K562 (cell line): ENCODE results near the gene PRUNE1. TPM values are rescaled to one million over a fixed set of nuclear protein-coding genes. Genes with fewer than 3 reads are reported as not detected.

ENCODE experiments used
- ARNT ChIP-seq, 2 experiments: fragments of 450-650 bp; IDR thresholded peaks; 2 replicates each; pipeline ENCODE4 v1.6.1; 2016; ENCODE audit warnings: mild to moderate bottlenecking in 1 of 2
- CEBPG ChIP-seq, 3 experiments: fragments of 200-800 bp in 1 of 3; sonication (Bioruptor generic) in 1 of 3; sonication (generic) in 1 of 3; formaldehyde crosslinking in 1 of 3; IDR thresholded peaks in 2 of 3; conservative IDR thresholded peaks in 1 of 3; 2 replicates each; pipeline versions ENCODE4 v1.6.1 to v1.8.0; 2016 to 2022; ENCODE audit warnings: missing compliant biosample characterization in 2 of 3, missing genetic modification characterization in 2 of 3, mild to moderate bottlenecking in 1 of 3, missing genetic modification reagents in 1 of 3
- CHD2 ChIP-seq: IDR thresholded peaks from 2 replicates; pipeline ENCODE4 v1.6.1; 2011; ENCODE audit warnings: low read depth, low read length
- CREM ChIP-seq: IDR thresholded peaks from 2 replicates; pipeline ENCODE4 v1.6.1; 2014; ENCODE audit warnings: antibody characterized with exemption, low read depth
- GATAD2A ChIP-seq: fragments of 450-650 bp; IDR thresholded peaks from 2 replicates; pipeline ENCODE4 v1.6.1; 2017
- HNRNPL ChIP-seq: fragments of 200-400 bp; formaldehyde crosslinking; IDR thresholded peaks from 2 replicates; pipeline ENCODE4 v1.6.1; 2017; ENCODE audit warnings: low read depth, mild to moderate bottlenecking, low read length
- MYBL2 ChIP-seq, 2 experiments: fragments of 450-650 bp in 1 of 2; sonication (generic) in 1 of 2; formaldehyde crosslinking in 1 of 2; IDR thresholded peaks; 2 replicates each; pipeline versions ENCODE4 v1.6.1 to v1.8.1; 2017 to 2022; ENCODE audit warnings: borderline replicate concordance in 1 of 2, inconsistent platforms in 1 of 2, low read depth in 1 of 2, mild to moderate bottlenecking in 1 of 2, missing genetic modification reagents in 1 of 2, moderate library complexity in 1 of 2
- NFATC3 ChIP-seq: fragments of 450-650 bp; IDR thresholded peaks from 2 replicates; pipeline ENCODE4 v1.6.1; 2017; ENCODE audit warnings: mild to moderate bottlenecking
- NR3C1 ChIP-seq: sonication (generic); formaldehyde crosslinking; IDR thresholded peaks from 2 replicates; pipeline ENCODE4 v1.8.1; 2022; ENCODE audit warnings: missing genetic modification reagents
- PHF21A ChIP-seq: fragments of 450-650 bp; IDR thresholded peaks from 2 replicates; pipeline ENCODE4 v1.6.1; 2017; ENCODE audit warnings: low read depth, borderline replicate concordance
- RBM34 ChIP-seq: fragments of 200-400 bp; formaldehyde crosslinking; IDR thresholded peaks from 2 replicates; pipeline ENCODE4 v1.6.1; 2018; ENCODE audit warnings: low read length, borderline replicate concordance; ENCODE audit not compliant: insufficient read depth
- RBM39 ChIP-seq: fragments of 200-400 bp; formaldehyde crosslinking; optimal IDR thresholded peaks from 2 replicates; pipeline ENCODE3; 2018; ENCODE audit warnings: low read depth, low read length
- RUNX1 ChIP-seq: sonication (generic); IDR thresholded peaks from 2 replicates; pipeline ENCODE4 v1.6.1; 2016; ENCODE audit warnings: antibody characterized with exemption, low read depth
- SETDB1 ChIP-seq: IDR thresholded peaks from one replicate; pipeline ENCODE4 v1.6.1; 2012; ENCODE audit warnings: low read length, control low read depth, inconsistent platforms
- SIX5 ChIP-seq, 2 experiments: IDR thresholded peaks; 2 replicates each; pipeline ENCODE4 v1.6.1; 2011; ENCODE audit warnings: low read length in 2 of 2, borderline replicate concordance in 1 of 2, low read depth in 1 of 2, mild to moderate bottlenecking in 1 of 2, moderate library complexity in 1 of 2; ENCODE audit not compliant: insufficient read depth in 1 of 2
- TCF3 ChIP-seq: sonication (generic); formaldehyde crosslinking; IDR thresholded peaks from 2 replicates; pipeline ENCODE4 v1.4.0; 2020; ENCODE audit warnings: mild to moderate bottlenecking, missing genetic modification reagents
- TEAD2 ChIP-seq: fragments of 450-650 bp; IDR thresholded peaks from 2 replicates; pipeline ENCODE4 v1.6.1; 2016; ENCODE audit warnings: missing genetic modification characterization, control low read depth, missing compliant biosample characterization
- TRIM24 ChIP-seq, 2 experiments: fragments of 450-650 bp; IDR thresholded peaks; 2 replicates each; pipeline ENCODE4 v1.6.1; 2016
- ZKSCAN8 ChIP-seq: fragments of 200-800 bp; sonication (Bioruptor generic); IDR thresholded peaks from 2 replicates; pipeline ENCODE4 v1.6.1; 2016; ENCODE audit warnings: missing genetic modification characterization, missing compliant biosample characterization
- ZNF143 ChIP-seq: sonication (generic); formaldehyde crosslinking; IDR thresholded peaks from 2 replicates; pipeline ENCODE4 v1.9.0; 2022; ENCODE audit warnings: mild to moderate bottlenecking, missing genetic modification reagents
- ZNF146 ChIP-seq: IDR thresholded peaks from one replicate; pipeline ENCODE4 v1.6.1; 2018; ENCODE audit warnings: missing compliant biosample characterization; ENCODE audit not compliant: unreplicated experiment
- ZNF282 ChIP-seq: sonication (generic); formaldehyde crosslinking; IDR thresholded peaks from 2 replicates; pipeline ENCODE4 v1.8.1; 2023; ENCODE audit warnings: missing genetic modification reagents
- ZNF311 ChIP-seq: fragments of 250-450 bp; sonication (Bioruptor Pico); IDR thresholded peaks from 2 replicates; pipeline ENCODE4 v1.4.0; 2020; ENCODE audit warnings: mild to moderate bottlenecking, moderate library complexity
- ZNF778 ChIP-seq: fragments of 450-650 bp; formaldehyde crosslinking; IDR thresholded peaks from 2 replicates; pipeline ENCODE4 v1.4.0; 2020; ENCODE audit warnings: mild to moderate bottlenecking, moderate library complexity
- ZNF780A ChIP-seq: fragments of 250-450 bp; sonication (Bioruptor Pico); IDR thresholded peaks from 2 replicates; pipeline ENCODE4 v1.5.0; 2021; ENCODE audit warnings: mild to moderate bottlenecking
- polyA plus RNA-seq, 8 experiments: library from polyadenylated mRNA; depleted of rRNA in 4 of 8; stranded (reverse) in 5 of 8; unstranded in 3 of 8; fragments of >200 nt; fragmentation: Nextera tagmentation in 2 of 8; fragmentation: Illumina TruSeq in 1 of 8; extraction: Ambion mirVana in 2 of 8; extraction: Trizol in 1 of 8; gene quantifications; 2 replicates each; pipeline versions ENCODE4 v1.2.1 to v1.2.3, GENCODE V29; 2011 to 2014; ENCODE audit warnings: inconsistent platforms in 1 of 8, missing spikeins in 1 of 8
- total RNA-seq, 7 experiments: library from RNA; depleted of rRNA in 6 of 7; stranded (reverse); fragments of >200 nt in 6 of 7; fragmentation: Illumina TruSeq in 2 of 7; extraction: Trizol in 2 of 7; gene quantifications; 2 replicates each; pipeline versions ENCODE4 v1.2.1 to v1.2.3, GENCODE V29; 2011 to 2021; ENCODE audit warnings: low replicate concordance in 1 of 7
- TF ChIP-seq, protein P1 (sequence below): fragments of 450-650 bp; IDR thresholded peaks from 2 replicates; pipeline ENCODE4 v1.6.1; 2016; ENCODE audit warnings: missing biosample characterization, missing genetic modification characterization
- TF ChIP-seq, protein P2 (sequence below): IDR thresholded peaks from 2 replicates; pipeline ENCODE4 v1.6.1; 2016; ENCODE audit warnings: missing genetic modification characterization, missing compliant biosample characterization
- TF ChIP-seq, protein P3 (sequence below): fragments of 450-650 bp; IDR thresholded peaks from 2 replicates; pipeline ENCODE4 v1.6.1; 2016

PRUNE1 gene
- total and polyA plus RNA-seq, 9 of the 15 experiments (the other 6 are each of a cell fraction or from before 2014, with no cell fraction given): 16.7 to 48.3 (median 26.2) TPM

DNA sequence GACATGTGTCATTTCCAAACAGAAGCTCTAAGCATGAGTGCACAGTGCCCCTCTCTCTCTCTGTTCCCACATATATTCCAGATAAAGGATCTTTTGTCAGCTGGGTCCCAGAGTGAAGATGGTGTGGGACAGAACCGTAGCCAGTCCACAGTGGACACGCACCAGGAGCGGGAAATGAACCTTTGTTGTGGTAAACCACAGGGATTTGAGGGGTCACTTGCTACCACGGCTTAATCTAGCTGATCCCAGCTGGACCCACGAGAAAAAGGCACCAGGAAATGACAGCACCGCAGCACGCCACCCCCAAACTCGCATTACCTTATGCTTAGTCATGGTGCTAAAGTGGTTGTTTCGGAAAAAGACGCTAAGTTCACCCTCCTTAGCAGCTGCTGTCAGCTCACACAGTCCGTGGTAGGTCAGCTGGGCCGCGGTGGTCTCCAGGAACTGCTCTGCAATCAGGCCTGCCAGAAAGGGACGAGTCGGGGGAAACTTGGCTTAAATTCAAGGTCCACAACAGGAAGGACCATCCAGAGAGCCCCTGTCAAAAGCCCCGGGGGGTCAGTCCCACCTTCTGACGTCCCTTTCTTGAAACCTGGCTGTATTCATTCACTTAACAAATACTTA, 9.1 kb upstream of the PRUNE1 start (continued):
- TF ChIP-seq MYBL2 (IDR thresholded peaks at IDR 0.05; ENCODE audit: low read depth) (no peak), MYBL2 (CRISPR knock-in tag; IDR thresholded peaks at IDR 0.05; ENCODE audit: borderline replicate concordance) (no peak), SETDB1 (no peak), ARNT (IDR thresholded peaks at IDR 0.05) (peak in 1 of 2 experiments; percentile 21; a peak in 1 of 4 replicates), ZNF780A (CRISPR knock-in tag) (no peak), GATAD2A (peak; percentile 93), ZNF311 (CRISPR knock-in tag) (no peak), ZNF778 (CRISPR knock-in tag) (no peak), NFATC3 (0 out of 2 replicates have a peak, but pooled peaks have one; percentile 24), TRIM24 (IDR thresholded peaks at IDR 0.05) (peak in 1 of 2 experiments; percentile 44; a peak in 1 of 4 replicates), CHD2 (no peak), RBM34 (no peak), CEBPG (CRISPR knock-in tag; IDR thresholded peaks at IDR 0.05) (no peak), CEBPG (tag; conservative IDR thresholded peaks at IDR 0.05 in 1 of 2, IDR thresholded peaks at IDR 0.05 in 1 of 2) (no peak), TEAD2 (tag) (no peak), RUNX1 (no peak), ZNF146 (CRISPR knock-in tag) (no peak), HNRNPL (no peak), ZNF282 (CRISPR knock-in tag) (no peak), RBM39 (no peak), CREM (peak; percentile 73), PHF21A (no peak), ZKSCAN8 (no peak), TCF3 (CRISPR knock-in tag) (peak; percentile 68), SIX5 (IDR thresholded peaks at IDR 0.05; ENCODE audit: borderline replicate concordance in 1 of 2, insufficient read depth in 1 of 2, low read depth in 1 of 2, low read length in 2 of 2) (no peak), ZNF143 (no peak), NR3C1 (no peak)
- TF ChIP-seq, protein P1, sequence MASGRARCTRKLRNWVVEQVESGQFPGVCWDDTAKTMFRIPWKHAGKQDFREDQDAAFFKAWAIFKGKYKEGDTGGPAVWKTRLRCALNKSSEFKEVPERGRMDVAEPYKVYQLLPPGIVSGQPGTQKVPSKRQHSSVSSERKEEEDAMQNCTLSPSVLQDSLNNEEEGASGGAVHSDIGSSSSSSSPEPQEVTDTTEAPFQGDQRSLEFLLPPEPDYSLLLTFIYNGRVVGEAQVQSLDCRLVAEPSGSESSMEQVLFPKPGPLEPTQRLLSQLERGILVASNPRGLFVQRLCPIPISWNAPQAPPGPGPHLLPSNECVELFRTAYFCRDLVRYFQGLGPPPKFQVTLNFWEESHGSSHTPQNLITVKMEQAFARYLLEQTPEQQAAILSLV (tag): no peak
- TF ChIP-seq, protein P2, sequence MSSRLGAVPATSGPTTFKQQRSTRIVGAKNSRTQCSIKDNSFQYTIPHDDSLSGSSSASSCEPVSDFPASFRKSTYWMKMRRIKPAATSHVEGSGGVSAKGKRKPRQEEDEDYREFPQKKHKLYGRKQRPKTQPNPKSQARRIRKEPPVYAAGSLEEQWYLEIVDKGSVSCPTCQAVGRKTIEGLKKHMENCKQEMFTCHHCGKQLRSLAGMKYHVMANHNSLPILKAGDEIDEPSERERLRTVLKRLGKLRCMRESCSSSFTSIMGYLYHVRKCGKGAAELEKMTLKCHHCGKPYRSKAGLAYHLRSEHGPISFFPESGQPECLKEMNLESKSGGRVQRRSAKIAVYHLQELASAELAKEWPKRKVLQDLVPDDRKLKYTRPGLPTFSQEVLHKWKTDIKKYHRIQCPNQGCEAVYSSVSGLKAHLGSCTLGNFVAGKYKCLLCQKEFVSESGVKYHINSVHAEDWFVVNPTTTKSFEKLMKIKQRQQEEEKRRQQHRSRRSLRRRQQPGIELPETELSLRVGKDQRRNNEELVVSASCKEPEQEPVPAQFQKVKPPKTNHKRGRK: no peak
- TF ChIP-seq, protein P3, sequence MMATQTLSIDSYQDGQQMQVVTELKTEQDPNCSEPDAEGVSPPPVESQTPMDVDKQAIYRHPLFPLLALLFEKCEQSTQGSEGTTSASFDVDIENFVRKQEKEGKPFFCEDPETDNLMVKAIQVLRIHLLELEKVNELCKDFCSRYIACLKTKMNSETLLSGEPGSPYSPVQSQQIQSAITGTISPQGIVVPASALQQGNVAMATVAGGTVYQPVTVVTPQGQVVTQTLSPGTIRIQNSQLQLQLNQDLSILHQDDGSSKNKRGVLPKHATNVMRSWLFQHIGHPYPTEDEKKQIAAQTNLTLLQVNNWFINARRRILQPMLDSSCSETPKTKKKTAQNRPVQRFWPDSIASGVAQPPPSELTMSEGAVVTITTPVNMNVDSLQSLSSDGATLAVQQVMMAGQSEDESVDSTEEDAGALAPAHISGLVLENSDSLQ: peak; percentile 32; the same call in 1 of the 2 replicates
